ENCODE results near the gene COX4I1.

- TF ChIP-seq, protein P1, sequence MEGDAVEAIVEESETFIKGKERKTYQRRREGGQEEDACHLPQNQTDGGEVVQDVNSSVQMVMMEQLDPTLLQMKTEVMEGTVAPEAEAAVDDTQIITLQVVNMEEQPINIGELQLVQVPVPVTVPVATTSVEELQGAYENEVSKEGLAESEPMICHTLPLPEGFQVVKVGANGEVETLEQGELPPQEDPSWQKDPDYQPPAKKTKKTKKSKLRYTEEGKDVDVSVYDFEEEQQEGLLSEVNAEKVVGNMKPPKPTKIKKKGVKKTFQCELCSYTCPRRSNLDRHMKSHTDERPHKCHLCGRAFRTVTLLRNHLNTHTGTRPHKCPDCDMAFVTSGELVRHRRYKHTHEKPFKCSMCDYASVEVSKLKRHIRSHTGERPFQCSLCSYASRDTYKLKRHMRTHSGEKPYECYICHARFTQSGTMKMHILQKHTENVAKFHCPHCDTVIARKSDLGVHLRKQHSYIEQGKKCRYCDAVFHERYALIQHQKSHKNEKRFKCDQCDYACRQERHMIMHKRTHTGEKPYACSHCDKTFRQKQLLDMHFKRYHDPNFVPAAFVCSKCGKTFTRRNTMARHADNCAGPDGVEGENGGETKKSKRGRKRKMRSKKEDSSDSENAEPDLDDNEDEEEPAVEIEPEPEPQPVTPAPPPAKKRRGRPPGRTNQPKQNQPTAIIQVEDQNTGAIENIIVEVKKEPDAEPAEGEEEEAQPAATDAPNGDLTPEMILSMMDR (IDR thresholded peaks at IDR 0.05; ENCODE audit: insufficient read depth, low read depth, low read length): no peak
- TF ChIP-seq EZH2 (IDR thresholded peaks at IDR 0.05; ENCODE audit: insufficient read depth, low read length): no peak
Measured at GRCh38 chr16:85816159-85816558, 16.7 kb downstream of the COX4I1 start.

Measured in astrocyte (in vitro differentiated cells and primary cell).